ENCODE results near the gene VAC14. TPM values are rescaled to one million over a fixed set of nuclear protein-coding genes. Genes with fewer than 3 reads are reported as not detected.

The VAC14 gene
- total and polyA plus RNA-seq, 2 of the 8 experiments (the other 6 are each of a cell fraction or from before 2014, with no cell fraction given) = 56.0 to 108 TPM

GRCh38 chr16:70726892-70727361, 74.0 kb downstream of the VAC14 start:
- no peak overlapping the region for H2BK15ac ChIP-seq (ENCODE audit: low read length)
- H2BK120ac ChIP-seq (replicated peaks; ENCODE audit: low read depth, low read length) = no peak overlapping the region
- H3K4me3 ChIP-seq (ENCODE audit: extremely low read depth in 1 of 4, insufficient read depth in 2 of 4, low read depth in 3 of 4, low read length in 4 of 4) = no peak overlapping the region
- no peaks in the 10 kb centered on the region for H3K23me2 ChIP-seq (ENCODE audit: low read depth, low read length)
- no peaks in the 10 kb centered on the region for H4K20me1 ChIP-seq (replicated peaks in 1 of 2; ENCODE audit: control insufficient read depth in 1 of 2, insufficient read depth in 2 of 2, low read length in 2 of 2)
- H3K79me2 ChIP-seq (ENCODE audit: control insufficient read depth in 1 of 2, insufficient read depth in 2 of 2, low read length in 2 of 2) = no peaks in the 10 kb centered on the region
- H3K4me1 ChIP-seq (replicated peaks in 1 of 4; ENCODE audit: control insufficient read depth in 3 of 4, insufficient read depth in 4 of 4, low read length in 3 of 4) = peaks cover 0 to 6% (median 2%) of the 10 kb centered on the region in 4 experiments; a peak in 1 of 7 replicates
- ChIA-PET POLR2A (ENCODE audit: partially characterized antibody) (interaction anchor here (1.1 to 1.3 kb wide), 2 partner anchors 13 to 39 kb away, joined by 3 to 4 read pairs; no protein-coding TSS in a partner anchor), CTCF (ENCODE audit: partially characterized antibody) (interaction anchor here (1.0 to 3.0 kb wide), 4 partner anchors 9 to 39 kb away, joined by 3 to 13 read pairs (median 4); no protein-coding TSS in a partner anchor)
- no peak overlapping the region for H2BK5ac ChIP-seq (ENCODE audit: low read depth, low read length)
- no peak overlapping the region for H3K56ac ChIP-seq (replicated peaks; ENCODE audit: insufficient read length, low read depth, low read length)
- H3K27me3 ChIP-seq (replicated peaks in 1 of 4; ENCODE audit: control insufficient read depth in 3 of 4, extremely low read depth in 1 of 4, insufficient read depth in 3 of 4, low read length in 3 of 4) = no peaks in the 10 kb centered on the region
- WGBS, 2 experiments (ENCODE audit: extremely low coverage in 1 of 2, insufficient coverage in 1 of 2, insufficient read length in 1 of 2, insufficient replicate concordance in 2 of 2, low coverage in 1 of 2, low lambda C conversion rate in 2 of 2, missing lambda C conversion rate in 1 of 2) = 90% methylated on average over 7 of the region's 9 CpGs; no CpG with 5 or more reads in 1 of the 2 experiments
- H3K79me1 ChIP-seq (ENCODE audit: low read depth, low read length) = no peaks in the 10 kb centered on the region; the same call in 1 of the 2 replicates
- H3K23ac ChIP-seq (ENCODE audit: insufficient read length) = no peak overlapping the region
- no peak for TF ChIP-seq GTF2F1 (IDR thresholded peaks at IDR 0.05; ENCODE audit: borderline replicate concordance, low read depth, low read length)
- TF ChIP-seq RAD21 (IDR thresholded peaks at IDR 0.05 in 1 of 2, conservative IDR thresholded peaks at IDR 0.05 in 1 of 2; ENCODE audit: low read depth in 2 of 2, low read length in 2 of 2) = no peak
- TF ChIP-seq HDAC2 (IDR thresholded peaks at IDR 0.05; ENCODE audit: borderline replicate concordance in 1 of 2, low read depth in 2 of 2, low read length in 2 of 2) = no peak
- no peak for TF ChIP-seq BACH1 (IDR thresholded peaks at IDR 0.05; ENCODE audit: low read length)
- no peak for TF ChIP-seq CHD2 (IDR thresholded peaks at IDR 0.05; ENCODE audit: low read length)
- TF ChIP-seq GABPA (IDR thresholded peaks at IDR 0.05; ENCODE audit: borderline replicate concordance, insufficient read depth, low read length) = no peak
- no peak for TF ChIP-seq POLR2A (IDR thresholded peaks at IDR 0.05; ENCODE audit: control extremely low read depth in 1 of 2, low read depth in 2 of 2, low read length in 2 of 2)
- TF ChIP-seq TAF7 (optimal IDR thresholded peaks at IDR 0.05; ENCODE audit: borderline replicate concordance, low read depth, low read length) = no peak
- no peak for TF ChIP-seq TBP (IDR thresholded peaks at IDR 0.05; ENCODE audit: low read depth, low read length)
- no peak for TF ChIP-seq CBX8 (IDR thresholded peaks at IDR 0.05; ENCODE audit: borderline replicate concordance, low read depth, low read length)
- no peak for TF ChIP-seq SP2 (IDR thresholded peaks at IDR 0.05; ENCODE audit: low read length)
- no peak for TF ChIP-seq TCF12 (IDR thresholded peaks at IDR 0.05; ENCODE audit: low read depth, low read length)
- no peak for TF ChIP-seq KDM1A (IDR thresholded peaks at IDR 0.05; ENCODE audit: borderline replicate concordance, low read length)
- no peak overlapping the region for H3K18ac ChIP-seq (ENCODE audit: extremely low read depth, low read length)
- no peak overlapping the region for H4K5ac ChIP-seq (ENCODE audit: insufficient read length, low read depth, low read length)
- H4K91ac ChIP-seq (replicated peaks; ENCODE audit: insufficient read length, low read length) = no peak overlapping the region
- peaks cover 0 to 6% (median 4%) of the 10 kb centered on the region in 4 experiments; a peak in 2 of 8 replicates for H3K36me3 ChIP-seq (ENCODE audit: control insufficient read depth in 2 of 4, insufficient read depth in 4 of 4, low read length in 3 of 4)
- H3K4me2 ChIP-seq (ENCODE audit: insufficient read depth in 1 of 2, low read depth in 2 of 2, low read length in 2 of 2) = no peak overlapping the region
- no peak overlapping the region for H2BK12ac ChIP-seq (ENCODE audit: low read depth, low read length)
- no peak overlapping the region for H3K4ac ChIP-seq (replicated peaks; ENCODE audit: insufficient read length, low read depth, low read length)
- H2BK20ac ChIP-seq (ENCODE audit: low read length) = no peak overlapping the region
- H3K14ac ChIP-seq (ENCODE audit: insufficient read length) = no peak overlapping the region
- no peak overlapping the region for H4K8ac ChIP-seq (ENCODE audit: extremely low read depth, insufficient read depth, low read length)
- no peaks in the 10 kb centered on the region for H3K9me3 ChIP-seq (ENCODE audit: insufficient read depth in 2 of 2, low read depth in 1 of 2, low read length in 1 of 2)
- FAIRE-seq = no peak
- no peak overlapping the region for H2AFZ ChIP-seq (ENCODE audit: low read length)
- no peak overlapping the region for H3K27ac ChIP-seq (ENCODE audit: low read depth, low read length)
- no peak overlapping the region for H2AK5ac ChIP-seq (ENCODE audit: low read depth, low read length)
- no peak for DNase-seq (ENCODE audit: low read depth in 1 of 2, low spot score in 2 of 2)
- no peak overlapping the region for H3K9ac ChIP-seq (replicated peaks in 1 of 4; ENCODE audit: extremely low read depth in 1 of 4, low read depth in 3 of 4, low read length in 3 of 4)
